ENCODE measurements around the gene FGF18. TPM values are rescaled to one million over a fixed set of nuclear protein-coding genes. Genes with fewer than 3 reads are reported as not detected.

FGF18 gene
- total and polyA plus RNA-seq, 2 donors (not counting 3 experiments of a cell fraction or from before 2014, with no cell fraction given) = 0.04 to 0.27 TPM

GRCh38 chr5:171475596-171475995 lies 56.1 kb downstream of the FGF18 start:
- no peak for DNase-seq (ENCODE audit: low read depth, low spot score)
- no peak for FAIRE-seq
- ChIA-PET CTCF (no interaction called here), POLR2A (no interaction called here)
- H3K4me2 ChIP-seq (ENCODE audit: insufficient read depth, low read length) = no peak overlapping the region
- H3K9ac ChIP-seq (replicated peaks; ENCODE audit: extremely low read depth, insufficient read depth, low read length) = no peak overlapping the region
- H3K9me1 ChIP-seq (replicated peaks; ENCODE audit: control insufficient read depth, extremely low read depth, insufficient read depth, low read length) = no peaks in the 10 kb centered on the region
- no peaks in the 10 kb centered on the region for H3K4me1 ChIP-seq (ENCODE audit: control insufficient read depth, extremely low read depth, insufficient read depth, low read length)
- H3K36me3 ChIP-seq (ENCODE audit: control insufficient read depth in 2 of 2, extremely low read depth in 1 of 2, insufficient read depth in 2 of 2, low read length in 2 of 2) = no peaks in the 10 kb centered on the region
- H2AFZ ChIP-seq (ENCODE audit: low read depth, low read length) = no peak overlapping the region
- dilution Hi-C loops (cut with MboI; ENCODE audit: extremely low pct_ligation_motif_present, low sequenced_read_pairs) (no loop called here), intact Hi-C loops (cut with micrococcal nuclease) (no loop called here)
- no peak for TF ChIP-seq EZH2 (IDR thresholded peaks at IDR 0.05; ENCODE audit: borderline replicate concordance, low read depth, low read length, severe bottlenecking)
- TF ChIP-seq POLR2A (IDR thresholded peaks at IDR 0.05; ENCODE audit: low read depth, low read length) = no peak
- TF ChIP-seq CTCF (IDR thresholded peaks at IDR 0.05; ENCODE audit: extremely low read depth in 1 of 2, insufficient read depth in 1 of 2, low read depth in 1 of 2, low read length in 2 of 2) = no peak
- no peaks in the 10 kb centered on the region for H3K9me3 ChIP-seq (replicated peaks; ENCODE audit: control insufficient read depth, insufficient read depth, low read length)
- H3K79me2 ChIP-seq (ENCODE audit: control insufficient read depth, insufficient read depth, low read length) = no peaks in the 10 kb centered on the region
- H3K4me3 ChIP-seq (replicated peaks in 1 of 3; ENCODE audit: insufficient read depth in 1 of 3, low read depth in 1 of 3, low read length in 3 of 3) = no peak overlapping the region
- H3K27ac ChIP-seq (ENCODE audit: insufficient read depth, low read depth, low read length) = no peak overlapping the region
- no peaks in the 10 kb centered on the region for H4K20me1 ChIP-seq (replicated peaks; ENCODE audit: control insufficient read depth, extremely low read depth, insufficient read depth, low read length)
- H3K27me3 ChIP-seq (ENCODE audit: control insufficient read depth in 2 of 2, insufficient read depth in 2 of 2, low read length in 2 of 2) = peaks cover 14 to 16% of the 10 kb centered on the region in 2 experiments
- no TSS peak for BruUV-seq (replicated peaks)

GRCh38 chr5:171476701-171477100 lies 57.3 kb downstream of the FGF18 start:
- no peak overlapping the region for H3K4me2 ChIP-seq (ENCODE audit: insufficient read depth, low read length)
- intact Hi-C loops (cut with micrococcal nuclease) = no loop called here
- no peak overlapping the region for H2AFZ ChIP-seq (ENCODE audit: low read depth, low read length)
- no peak overlapping the region for H3K4me3 ChIP-seq (replicated peaks in 1 of 3; ENCODE audit: insufficient read depth in 1 of 3, low read depth in 1 of 3, low read length in 3 of 3)
- H3K36me3 ChIP-seq (ENCODE audit: control insufficient read depth in 2 of 2, extremely low read depth in 1 of 2, insufficient read depth in 2 of 2, low read length in 2 of 2) = no peaks in the 10 kb centered on the region
- H3K27me3 ChIP-seq (ENCODE audit: control insufficient read depth in 2 of 2, insufficient read depth in 2 of 2, low read length in 2 of 2) = peaks cover 14 to 16% of the 10 kb centered on the region in 2 experiments
- no peaks in the 10 kb centered on the region for H3K79me2 ChIP-seq (ENCODE audit: control insufficient read depth, insufficient read depth, low read length)
- H3K9me1 ChIP-seq (replicated peaks; ENCODE audit: control insufficient read depth, extremely low read depth, insufficient read depth, low read length) = no peaks in the 10 kb centered on the region
- TF ChIP-seq GATA2 (IDR thresholded peaks at IDR 0.05; ENCODE audit: insufficient read depth, insufficient read length, low read depth, low read length) = no peak
- TF ChIP-seq MYC (IDR thresholded peaks at IDR 0.05; ENCODE audit: low read depth, low read length) = no peak
- TF ChIP-seq MAX (IDR thresholded peaks at IDR 0.05; ENCODE audit: insufficient read depth, insufficient read length) = no peak
- TF ChIP-seq EZH2 (IDR thresholded peaks at IDR 0.05; ENCODE audit: borderline replicate concordance, low read depth, low read length, severe bottlenecking) = no peak
- TF ChIP-seq POLR2AphosphoS5 (IDR thresholded peaks at IDR 0.05; ENCODE audit: insufficient read depth, low read depth, low read length) = no peak
- no peak for TF ChIP-seq JUN (IDR thresholded peaks at IDR 0.05; ENCODE audit: borderline replicate concordance, insufficient read depth, insufficient read length, low read depth)
- no peak for TF ChIP-seq POLR2A (IDR thresholded peaks at IDR 0.05; ENCODE audit: low read depth, low read length)
- TF ChIP-seq FOS (IDR thresholded peaks at IDR 0.05; ENCODE audit: borderline replicate concordance, insufficient read depth, low read length) = no peak
- TF ChIP-seq CTCF (IDR thresholded peaks at IDR 0.05; ENCODE audit: extremely low read depth in 1 of 2, insufficient read depth in 1 of 2, low read depth in 1 of 2, low read length in 2 of 2) = no peak
- H3K4me1 ChIP-seq (ENCODE audit: control insufficient read depth, extremely low read depth, insufficient read depth, low read length) = no peaks in the 10 kb centered on the region
- ChIA-PET POLR2A (no interaction called here), CTCF (no interaction called here)
- FAIRE-seq = no peak
- dilution Hi-C loops (cut with MboI; ENCODE audit: extremely low pct_ligation_motif_present, low sequenced_read_pairs) = no loop called here
- no TSS peak for BruUV-seq (replicated peaks)
- no peak for DNase-seq (ENCODE audit: low read depth, low spot score)
- H3K27ac ChIP-seq (ENCODE audit: insufficient read depth, low read depth, low read length) = no peak overlapping the region
- no peak overlapping the region for H3K9ac ChIP-seq (replicated peaks; ENCODE audit: extremely low read depth, insufficient read depth, low read length)
- H4K20me1 ChIP-seq (replicated peaks; ENCODE audit: control insufficient read depth, extremely low read depth, insufficient read depth, low read length) = no peaks in the 10 kb centered on the region
- no peaks in the 10 kb centered on the region for H3K9me3 ChIP-seq (replicated peaks; ENCODE audit: control insufficient read depth, insufficient read depth, low read length)

Measured in endothelial cell of umbilical vein (primary cell).